Endodermal cell (in vitro differentiated cells): ENCODE measurements around the gene VIT. TPM values are rescaled to one million over a fixed set of nuclear protein-coding genes. Genes with fewer than 3 reads are reported as not detected.

Experiments used
- DNase-seq: peaks from one replicate; pipeline ENCODE4 v3.0.0-alpha.2; 2017
- H3K27ac ChIP-seq: 2 replicates; pipeline ENCODE4 v1.5.1; 2013; ENCODE audit warnings: mild to moderate bottlenecking, low read depth, low read length, moderate library complexity
- H3K27me3 ChIP-seq: 2 replicates; pipeline ENCODE4 v1.6.1; 2013; ENCODE audit warnings: mild to moderate bottlenecking, low read length, moderate library complexity; ENCODE audit not compliant: insufficient read depth, control insufficient read depth, poor library complexity, severe bottlenecking
- H3K36me3 ChIP-seq: 2 replicates; pipeline ENCODE4 v1.7.0; 2013; ENCODE audit warnings: mild to moderate bottlenecking, low read length, moderate library complexity; ENCODE audit not compliant: control insufficient read depth, insufficient read depth
- H3K4me1 ChIP-seq: one replicate; pipeline ENCODE4 v1.7.0; 2013; ENCODE audit warnings: low read length; ENCODE audit not compliant: control insufficient read depth, insufficient read depth
- H3K4me3 ChIP-seq: 2 replicates; pipeline ENCODE4 v1.5.1; 2013; ENCODE audit warnings: mild to moderate bottlenecking, low read length, moderate library complexity
- H3K9ac ChIP-seq: 2 replicates; pipeline ENCODE4 v1.6.1; 2013; ENCODE audit warnings: mild to moderate bottlenecking, low read length, moderate library complexity; ENCODE audit not compliant: poor library complexity, severe bottlenecking; ENCODE audit errors: extremely low read depth
- H3K9me3 ChIP-seq: 2 replicates; pipeline ENCODE4 v1.6.1; 2013; ENCODE audit warnings: mild to moderate bottlenecking, low read length, moderate library complexity; ENCODE audit not compliant: control insufficient read depth
- H3K27ac Mint-ChIP-seq: 2 replicates; pipeline ENCODE4 v1.8.0; 2020; ENCODE audit warnings: mixed read lengths
- H3K27me3 Mint-ChIP-seq: 2 replicates; pipeline ENCODE4 v1.8.0; 2021; ENCODE audit warnings: mild to moderate bottlenecking, mixed read lengths; ENCODE audit not compliant: insufficient read depth
- H3K36me3 Mint-ChIP-seq: 2 replicates; pipeline ENCODE4 v1.8.0; 2020; ENCODE audit warnings: low read depth, mixed read lengths
- H3K4me1 Mint-ChIP-seq: 2 replicates; pipeline ENCODE4 v1.8.0; 2020; ENCODE audit warnings: mixed read lengths
- H3K4me3 Mint-ChIP-seq: 2 replicates; pipeline ENCODE4 v1.8.0; 2020; ENCODE audit warnings: mild to moderate bottlenecking, moderate library complexity, mixed read lengths
- H3K9me3 Mint-ChIP-seq: 2 replicates; pipeline ENCODE4 v1.8.0; 2020; ENCODE audit warnings: mild to moderate bottlenecking, mixed read lengths
- WGBS, 2 experiments: methylation state at CpG; one replicate each; pipeline versions ENCODE4 v1.1.5 to v1.1.7; 2013; ENCODE audit warnings: missing lambda C conversion rate in 2 of 2, mixed read lengths in 1 of 2; ENCODE audit not compliant: insufficient coverage in 1 of 2, insufficient read length in 1 of 2; 5-methylcytosine and 5-hydroxymethylcytosine counted together
- total RNA-seq, 2 donors: library from RNA; stranded (reverse); fragmentation: NEBNext Ultra II Directional in 1 of 2; extraction: Animal tissue kit (Norgen Biotek cat#: 25700) in 1 of 2; gene quantifications; 2 replicates in 1 of 2; 3 replicates in 1 of 2; pipeline ENCODE4 v1.2.1, GENCODE V29; 2021
- TF ChIP-seq, protein P1 (sequence below): fragments of 200-600 bp; sonication (generic); conservative IDR thresholded peaks from 2 replicates; pipeline ENCODE4 v1.5.0; 2021; ENCODE audit warnings: antibody characterized with exemption, mild to moderate bottlenecking

The VIT gene
- total RNA-seq, 2 donors from 2014 or later = 0.53 TPM; not detected in 1

GRCh38 chr2:36671731-36672130, 24.8 kb upstream of the VIT start:
- no peaks in the 10 kb centered on the region for H3K27me3 ChIP-seq
- peaks cover 4% of the 10 kb centered on the region for H3K4me1 ChIP-seq
- H3K36me3 ChIP-seq = no peaks in the 10 kb centered on the region
- H3K27ac ChIP-seq = no peak overlapping the region
- WGBS, 2 experiments = 96% methylated on average over 2 of the region's 2 CpGs; no CpG with 5 or more reads in 1 of the 2 experiments
- H3K4me3 Mint-ChIP-seq = no peak overlapping the region
- H3K9me3 ChIP-seq = no peaks in the 10 kb centered on the region
- TF ChIP-seq, protein P1, sequence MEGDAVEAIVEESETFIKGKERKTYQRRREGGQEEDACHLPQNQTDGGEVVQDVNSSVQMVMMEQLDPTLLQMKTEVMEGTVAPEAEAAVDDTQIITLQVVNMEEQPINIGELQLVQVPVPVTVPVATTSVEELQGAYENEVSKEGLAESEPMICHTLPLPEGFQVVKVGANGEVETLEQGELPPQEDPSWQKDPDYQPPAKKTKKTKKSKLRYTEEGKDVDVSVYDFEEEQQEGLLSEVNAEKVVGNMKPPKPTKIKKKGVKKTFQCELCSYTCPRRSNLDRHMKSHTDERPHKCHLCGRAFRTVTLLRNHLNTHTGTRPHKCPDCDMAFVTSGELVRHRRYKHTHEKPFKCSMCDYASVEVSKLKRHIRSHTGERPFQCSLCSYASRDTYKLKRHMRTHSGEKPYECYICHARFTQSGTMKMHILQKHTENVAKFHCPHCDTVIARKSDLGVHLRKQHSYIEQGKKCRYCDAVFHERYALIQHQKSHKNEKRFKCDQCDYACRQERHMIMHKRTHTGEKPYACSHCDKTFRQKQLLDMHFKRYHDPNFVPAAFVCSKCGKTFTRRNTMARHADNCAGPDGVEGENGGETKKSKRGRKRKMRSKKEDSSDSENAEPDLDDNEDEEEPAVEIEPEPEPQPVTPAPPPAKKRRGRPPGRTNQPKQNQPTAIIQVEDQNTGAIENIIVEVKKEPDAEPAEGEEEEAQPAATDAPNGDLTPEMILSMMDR = no peak
- DNase-seq = no peak
- peaks cover 20% of the 10 kb centered on the region for H3K4me1 Mint-ChIP-seq
- H3K9me3 Mint-ChIP-seq = no peaks in the 10 kb centered on the region
- no peaks in the 10 kb centered on the region for H3K36me3 Mint-ChIP-seq
- no peak overlapping the region for H3K9ac ChIP-seq
- H3K27me3 Mint-ChIP-seq = no peaks in the 10 kb centered on the region
- H3K4me3 ChIP-seq = no peak overlapping the region
- no peak overlapping the region for H3K27ac Mint-ChIP-seq

DNA sequence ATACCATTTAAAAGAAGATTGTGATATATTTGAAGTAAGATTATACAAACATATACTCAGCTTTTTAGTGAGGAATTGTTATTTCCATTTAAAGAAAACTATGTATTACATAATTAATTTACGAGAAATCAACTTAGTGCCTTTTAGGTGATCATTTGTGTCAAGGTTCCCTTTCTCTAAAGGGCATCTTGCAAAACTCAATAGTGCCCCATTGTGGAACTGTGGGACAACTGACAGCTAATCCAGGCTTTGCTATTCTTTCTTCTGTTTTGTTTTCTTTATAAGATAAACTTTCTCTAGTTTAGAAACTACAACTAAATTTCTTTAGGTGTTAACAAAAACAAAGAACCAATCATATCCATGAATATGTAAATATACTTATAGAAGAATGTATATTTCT, 24.3 kb upstream of the VIT start:
- no peaks in the 10 kb centered on the region for H3K27me3 ChIP-seq
- no peaks in the 10 kb centered on the region for H3K9me3 ChIP-seq
- H3K36me3 ChIP-seq = no peaks in the 10 kb centered on the region
- no peaks in the 10 kb centered on the region for H3K9me3 Mint-ChIP-seq
- H3K36me3 Mint-ChIP-seq = no peaks in the 10 kb centered on the region
- 85% methylated on average over 1 of the region's 1 CpG; no CpG with 5 or more reads in 1 of the 2 experiments for WGBS, 2 experiments
- no peak overlapping the region for H3K27ac ChIP-seq
- H3K4me1 Mint-ChIP-seq = peaks cover 25% of the 10 kb centered on the region
- H3K4me3 Mint-ChIP-seq = no peak overlapping the region
- H3K4me3 ChIP-seq = no peak overlapping the region
- TF ChIP-seq, protein P1 = peak; percentile 84
- H3K4me1 ChIP-seq = peaks cover 8% of the 10 kb centered on the region
- H3K27ac Mint-ChIP-seq = no peak overlapping the region
- H3K9ac ChIP-seq = no peak overlapping the region
- no peak for DNase-seq
- H3K27me3 Mint-ChIP-seq = no peaks in the 10 kb centered on the region

DNA sequence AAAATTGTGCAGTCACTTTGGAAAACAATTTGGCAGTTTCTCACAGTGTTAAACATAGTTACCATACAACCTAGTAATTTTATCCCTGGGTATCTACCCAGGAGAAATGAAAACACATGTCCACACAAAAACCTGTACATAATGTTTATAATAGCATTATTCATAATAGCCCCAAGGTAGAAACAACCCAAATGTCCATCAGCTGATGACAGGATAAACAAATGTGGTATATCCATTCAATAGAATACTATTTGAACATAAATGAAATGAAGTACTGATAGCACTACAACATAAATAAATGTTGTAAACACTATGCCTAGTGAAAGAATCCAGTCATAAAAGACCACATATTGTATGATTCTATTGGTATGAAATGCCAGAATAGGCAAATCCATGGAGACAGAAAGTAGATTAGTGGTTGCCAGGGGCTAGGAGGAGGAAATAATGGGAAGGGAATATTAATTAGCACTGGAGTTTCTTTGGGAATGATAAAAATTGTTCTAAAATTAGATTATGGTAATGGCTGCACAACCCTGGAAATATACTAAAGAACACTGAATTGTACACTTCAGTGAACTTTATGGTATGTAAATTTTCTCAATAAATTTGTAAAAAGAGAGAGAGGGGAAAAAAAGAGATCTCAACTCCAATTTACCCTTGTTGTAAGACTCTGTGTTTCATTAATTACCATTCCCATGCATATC, 20.8 kb upstream of the VIT start:
- H3K27ac Mint-ChIP-seq = no peak overlapping the region
- H3K27ac ChIP-seq = no peak overlapping the region
- DNase-seq = no peak

More for the DNA sequence above, 20.8 kb upstream of the VIT start:
- Histone ChIP-seq H3K27me3 (no peaks in the 10 kb centered on the region), H3K9ac (no peak overlapping the region), H3K9me3 (peaks cover 7% of the 10 kb centered on the region), H3K4me1 (peaks cover 8% of the 10 kb centered on the region), H3K4me3 (no peak overlapping the region), H3K36me3 (no peaks in the 10 kb centered on the region)
- Mint-ChIP-seq H3K36me3 (peaks cover 5% of the 10 kb centered on the region), H3K4me3 (no peak overlapping the region), H3K27me3 (no peaks in the 10 kb centered on the region), H3K9me3 (peaks cover 14% of the 10 kb centered on the region), H3K4me1 (peaks cover 24% of the 10 kb centered on the region)
- TF ChIP-seq, protein P1 = no peak
